ENCODE data around the gene MRRF.

- TF ChIP-seq CTCF (IDR thresholded peaks at IDR 0.05) (no peak), POLR2A (IDR thresholded peaks at IDR 0.05) (no peak)
These were observed 2.6 kb upstream of the MRRF start for GRCh38 chr9:122262073-122262472.
